Nephron (organoid): ENCODE data around the gene GK2.

Experiments
- H3K27ac Mint-ChIP-seq, 3 experiments: 2 replicates each; pipeline ENCODE4 v1.8.0; 2020; ENCODE audit warnings: mixed read lengths in 3 of 3, mild to moderate bottlenecking in 2 of 3, moderate library complexity in 1 of 3
- H3K27me3 Mint-ChIP-seq: 2 replicates; pipeline ENCODE4 v1.8.0; 2021; ENCODE audit warnings: low read depth, mild to moderate bottlenecking, moderate library complexity, mixed read lengths
- H3K36me3 Mint-ChIP-seq: 2 replicates; pipeline ENCODE4 v1.8.0; 2020; ENCODE audit warnings: low read depth, mixed read lengths
- H3K4me1 Mint-ChIP-seq: 2 replicates; pipeline ENCODE4 v1.8.0; 2020; ENCODE audit warnings: mixed read lengths
- H3K4me3 Mint-ChIP-seq, 3 experiments: 2 replicates each; pipeline ENCODE4 v1.8.0; 2020; ENCODE audit warnings: mild to moderate bottlenecking in 3 of 3, mixed read lengths in 3 of 3, moderate library complexity in 2 of 3
- H3K9me3 Mint-ChIP-seq: 2 replicates; pipeline ENCODE4 v1.8.0; 2020; ENCODE audit warnings: mixed read lengths
- TF ChIP-seq, protein P1 (sequence below), 3 experiments: fragments of 200-600 bp; sonication (generic); IDR thresholded peaks; one replicate each; pipeline ENCODE4 v1.5.0; 2021; ENCODE audit warnings: antibody characterized with exemption in 3 of 3; ENCODE audit not compliant: unreplicated experiment in 3 of 3

GK2 gene

DNA sequence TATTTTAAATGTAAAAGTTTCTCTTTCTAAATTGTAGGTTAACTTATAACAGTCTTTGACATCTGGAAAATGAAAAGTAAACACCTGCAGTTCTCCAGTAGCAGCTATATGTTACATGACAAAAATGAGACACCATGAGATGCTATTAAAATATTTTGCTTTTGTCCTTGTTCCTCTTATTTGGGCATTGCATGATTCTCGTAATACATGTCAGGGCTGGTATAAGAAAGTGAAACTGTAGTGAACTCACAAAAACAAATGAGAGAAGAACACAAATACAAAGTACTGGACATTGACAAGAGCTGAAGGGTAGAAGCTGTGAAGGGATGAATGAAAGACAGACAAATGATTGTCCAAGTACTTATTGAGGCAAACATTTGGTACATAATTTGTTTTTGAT lies 9.0 kb downstream of the GK2 start:
- no peak overlapping the region for H3K27ac Mint-ChIP-seq
- no peaks in the 10 kb centered on the region for H3K36me3 Mint-ChIP-seq
- no peak overlapping the region for H3K4me3 Mint-ChIP-seq
- H3K4me1 Mint-ChIP-seq, result peaks cover 5% of the 10 kb centered on the region
- TF ChIP-seq, protein P1, sequence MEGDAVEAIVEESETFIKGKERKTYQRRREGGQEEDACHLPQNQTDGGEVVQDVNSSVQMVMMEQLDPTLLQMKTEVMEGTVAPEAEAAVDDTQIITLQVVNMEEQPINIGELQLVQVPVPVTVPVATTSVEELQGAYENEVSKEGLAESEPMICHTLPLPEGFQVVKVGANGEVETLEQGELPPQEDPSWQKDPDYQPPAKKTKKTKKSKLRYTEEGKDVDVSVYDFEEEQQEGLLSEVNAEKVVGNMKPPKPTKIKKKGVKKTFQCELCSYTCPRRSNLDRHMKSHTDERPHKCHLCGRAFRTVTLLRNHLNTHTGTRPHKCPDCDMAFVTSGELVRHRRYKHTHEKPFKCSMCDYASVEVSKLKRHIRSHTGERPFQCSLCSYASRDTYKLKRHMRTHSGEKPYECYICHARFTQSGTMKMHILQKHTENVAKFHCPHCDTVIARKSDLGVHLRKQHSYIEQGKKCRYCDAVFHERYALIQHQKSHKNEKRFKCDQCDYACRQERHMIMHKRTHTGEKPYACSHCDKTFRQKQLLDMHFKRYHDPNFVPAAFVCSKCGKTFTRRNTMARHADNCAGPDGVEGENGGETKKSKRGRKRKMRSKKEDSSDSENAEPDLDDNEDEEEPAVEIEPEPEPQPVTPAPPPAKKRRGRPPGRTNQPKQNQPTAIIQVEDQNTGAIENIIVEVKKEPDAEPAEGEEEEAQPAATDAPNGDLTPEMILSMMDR (IDR thresholded peaks at IDR 0.05; ENCODE audit: unreplicated experiment in 3 of 3), result no peak
- H3K9me3 Mint-ChIP-seq, result no peaks in the 10 kb centered on the region
- no peaks in the 10 kb centered on the region for H3K27me3 Mint-ChIP-seq

DNA sequence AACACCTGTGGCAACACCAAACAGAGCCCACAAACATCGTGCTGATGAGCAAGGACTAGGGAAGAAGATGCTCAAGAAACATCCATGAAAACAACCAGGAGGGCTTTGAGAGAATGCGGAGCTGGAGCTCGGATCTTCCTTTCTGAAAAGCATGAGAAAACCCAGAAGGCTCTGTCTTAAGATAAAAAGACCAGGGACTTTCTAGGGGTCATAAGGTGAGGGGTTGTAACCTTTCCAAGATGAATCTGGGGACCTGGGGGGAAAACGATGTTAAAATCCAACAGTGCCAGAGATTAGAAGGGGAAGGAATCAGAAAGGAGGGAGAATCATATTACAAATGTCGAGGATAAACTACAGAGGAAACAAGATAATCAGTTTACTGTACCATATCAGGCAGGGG lies 10.1 kb downstream of the GK2 start:
- H3K4me3 Mint-ChIP-seq, result no peak overlapping the region
- H3K36me3 Mint-ChIP-seq, result no peaks in the 10 kb centered on the region
- TF ChIP-seq, protein P1 (IDR thresholded peaks at IDR 0.05; ENCODE audit: unreplicated experiment in 3 of 3), result no peak
- H3K27me3 Mint-ChIP-seq, result no peaks in the 10 kb centered on the region
- H3K4me1 Mint-ChIP-seq, result peaks cover 5% of the 10 kb centered on the region
- no peak overlapping the region for H3K27ac Mint-ChIP-seq
- H3K9me3 Mint-ChIP-seq, result no peaks in the 10 kb centered on the region

DNA sequence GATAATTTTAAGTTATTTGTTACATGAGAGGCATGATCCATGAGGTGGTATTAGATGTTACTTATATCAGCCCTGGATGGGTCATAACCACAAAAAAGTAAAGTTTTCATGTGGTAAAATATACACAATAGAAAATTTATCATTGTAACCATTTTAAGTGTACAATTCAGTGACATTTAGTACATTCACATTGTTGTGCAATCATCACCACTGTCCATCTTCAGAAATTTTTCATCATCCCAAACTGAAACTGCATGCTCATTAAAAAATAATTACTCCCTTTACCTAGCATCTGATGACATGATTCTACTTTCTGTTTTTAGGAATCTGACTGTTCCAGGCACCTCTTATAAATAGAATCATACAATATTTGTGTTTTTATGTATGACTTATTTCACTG lies 11.2 kb downstream of the GK2 start:
- no peaks in the 10 kb centered on the region for H3K36me3 Mint-ChIP-seq

DNA sequence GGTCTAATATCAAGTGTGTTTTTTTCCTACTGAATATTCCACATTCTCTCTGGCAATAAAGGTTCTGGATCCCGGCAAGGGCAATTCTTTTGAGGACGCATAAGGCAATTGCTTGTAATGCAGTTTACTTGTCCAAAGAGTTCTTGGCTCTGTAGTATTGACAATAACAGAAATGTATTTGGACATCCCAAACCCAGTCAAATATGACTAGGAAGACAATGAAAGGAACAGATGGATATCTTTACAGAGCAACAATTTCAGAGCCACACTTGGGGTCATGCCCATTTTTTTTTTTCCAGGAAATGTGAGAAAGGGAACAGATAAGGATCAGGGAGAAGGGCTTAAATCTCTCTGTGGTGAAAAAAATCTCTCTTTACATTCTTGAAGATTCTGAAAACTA lies 12.2 kb downstream of the GK2 start:
- Mint-ChIP-seq H3K27me3 (no peaks in the 10 kb centered on the region), H3K9me3 (no peaks in the 10 kb centered on the region), H3K27ac (no peak overlapping the region), H3K4me3 (no peak overlapping the region), H3K36me3 (no peaks in the 10 kb centered on the region), H3K4me1 (peaks cover 5% of the 10 kb centered on the region)
- TF ChIP-seq, protein P1 (IDR thresholded peaks at IDR 0.05; ENCODE audit: unreplicated experiment in 3 of 3), result no peak

More for the DNA sequence above, 11.2 kb downstream of the GK2 start:
- Mint-ChIP-seq H3K27ac (no peak overlapping the region), H3K4me1 (peaks cover 5% of the 10 kb centered on the region), H3K27me3 (no peaks in the 10 kb centered on the region), H3K4me3 (no peak overlapping the region), H3K9me3 (no peaks in the 10 kb centered on the region)
- TF ChIP-seq, protein P1 (IDR thresholded peaks at IDR 0.05; ENCODE audit: unreplicated experiment in 3 of 3), result no peak

DNA sequence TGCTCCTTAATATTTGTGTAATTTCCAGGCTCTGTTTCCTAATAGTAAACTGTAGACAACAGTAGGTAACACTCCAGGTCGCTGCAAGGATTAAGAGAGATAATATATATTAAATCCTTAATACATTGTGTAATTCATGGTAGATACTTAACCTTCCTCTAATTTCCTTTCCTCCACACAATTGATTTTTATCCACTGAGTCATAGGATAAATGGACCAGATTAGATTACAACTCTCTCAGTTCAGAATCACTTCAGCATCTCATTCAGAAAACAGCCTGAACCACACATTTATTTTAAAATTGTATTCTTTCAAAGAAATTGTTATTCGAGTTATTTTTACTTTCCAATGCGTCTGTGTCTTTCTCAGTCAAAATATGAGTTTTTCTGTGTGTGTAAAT lies 17.1 kb downstream of the GK2 start:
- H3K27ac Mint-ChIP-seq, result no peak overlapping the region
- no peaks in the 10 kb centered on the region for H3K9me3 Mint-ChIP-seq

DNA sequence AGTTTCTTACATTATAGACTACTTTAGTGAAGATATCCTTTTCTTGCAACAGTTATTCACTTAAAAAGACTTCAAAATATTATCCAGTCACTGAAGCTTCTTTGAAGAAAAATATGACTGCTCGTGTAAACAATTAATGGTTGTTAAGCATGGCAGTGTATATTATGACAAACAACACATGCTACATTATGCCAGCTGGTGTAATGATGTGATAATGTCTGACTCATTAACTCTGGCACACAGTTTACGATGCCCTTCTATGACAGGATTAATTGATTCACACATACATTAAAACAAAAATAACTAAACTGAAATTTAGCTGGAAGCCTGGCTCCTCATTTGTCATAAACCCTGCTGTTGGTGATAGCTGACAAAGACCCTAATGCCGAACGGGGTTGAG lies 22.4 kb downstream of the GK2 start:
- H3K4me1 Mint-ChIP-seq, result no peaks in the 10 kb centered on the region
- H3K36me3 Mint-ChIP-seq, result no peaks in the 10 kb centered on the region
- TF ChIP-seq, protein P1 (IDR thresholded peaks at IDR 0.05; ENCODE audit: unreplicated experiment in 3 of 3), result no peak
- H3K27ac Mint-ChIP-seq, result no peak overlapping the region
- H3K9me3 Mint-ChIP-seq, result peaks cover 4% of the 10 kb centered on the region
- no peaks in the 10 kb centered on the region for H3K27me3 Mint-ChIP-seq
- no peak overlapping the region for H3K4me3 Mint-ChIP-seq

More for the DNA sequence above, 17.1 kb downstream of the GK2 start:
- TF ChIP-seq, protein P1 (IDR thresholded peaks at IDR 0.05; ENCODE audit: unreplicated experiment in 3 of 3), result no peak
- Mint-ChIP-seq H3K36me3 (no peaks in the 10 kb centered on the region), H3K27me3 (no peaks in the 10 kb centered on the region), H3K4me3 (no peak overlapping the region), H3K4me1 (peaks cover 3% of the 10 kb centered on the region)
